GM12873 (cell line): ENCODE measurements around the gene ADAMTS14.

Experiments
- CTCF ChIP-seq: IDR thresholded peaks from 2 replicates; pipeline ENCODE4 v1.5.1; 2012; ENCODE audit warnings: low read depth, mild to moderate bottlenecking, moderate library complexity, low read length, control low read depth; ENCODE audit not compliant: insufficient read depth; ENCODE audit errors: missing control alignments

The ADAMTS14 gene

GRCh38 chr10:70758757-70759514, 86.6 kb downstream of the ADAMTS14 start:
- TF ChIP-seq CTCF, result peak; percentile 87

- TF ChIP-seq CTCF, result no peak
Measured at GRCh38 chr10:70759781-70760180, 87.5 kb downstream of the ADAMTS14 start.

- TF ChIP-seq CTCF, result no peak
Measured at GRCh38 chr10:70760271-70760787, 88.0 kb downstream of the ADAMTS14 start.

- no peak for TF ChIP-seq CTCF
Measured at GRCh38 chr10:70761031-70761601, 88.8 kb downstream of the ADAMTS14 start.

- no peak for TF ChIP-seq CTCF
Measured at GRCh38 chr10:70761727-70762350, 89.5 kb downstream of the ADAMTS14 start.

GRCh38 chr10:70762441-70763175, 90.3 kb downstream of the ADAMTS14 start:
- TF ChIP-seq CTCF, result no peak
